HL-60/S4 treated with retinoic acid at 250 ng/mL for 4 days and 3 days (cell line): ENCODE results near the gene TRIM62.
"Not testable (repeated sequence)": the region's sequence is repeated elsewhere in the genome, so short reads cannot be mapped to it uniquely, and the experiment has no call there.

Source experiments
- in situ Hi-C: fragments of 300-500 bp; cut with MboI; formaldehyde crosslinking; loops from 2 replicates; pipeline ENCODE4 v1.7.0; 2022; ENCODE audit warnings: low sequenced_read_pairs

TRIM62 gene

DNA sequence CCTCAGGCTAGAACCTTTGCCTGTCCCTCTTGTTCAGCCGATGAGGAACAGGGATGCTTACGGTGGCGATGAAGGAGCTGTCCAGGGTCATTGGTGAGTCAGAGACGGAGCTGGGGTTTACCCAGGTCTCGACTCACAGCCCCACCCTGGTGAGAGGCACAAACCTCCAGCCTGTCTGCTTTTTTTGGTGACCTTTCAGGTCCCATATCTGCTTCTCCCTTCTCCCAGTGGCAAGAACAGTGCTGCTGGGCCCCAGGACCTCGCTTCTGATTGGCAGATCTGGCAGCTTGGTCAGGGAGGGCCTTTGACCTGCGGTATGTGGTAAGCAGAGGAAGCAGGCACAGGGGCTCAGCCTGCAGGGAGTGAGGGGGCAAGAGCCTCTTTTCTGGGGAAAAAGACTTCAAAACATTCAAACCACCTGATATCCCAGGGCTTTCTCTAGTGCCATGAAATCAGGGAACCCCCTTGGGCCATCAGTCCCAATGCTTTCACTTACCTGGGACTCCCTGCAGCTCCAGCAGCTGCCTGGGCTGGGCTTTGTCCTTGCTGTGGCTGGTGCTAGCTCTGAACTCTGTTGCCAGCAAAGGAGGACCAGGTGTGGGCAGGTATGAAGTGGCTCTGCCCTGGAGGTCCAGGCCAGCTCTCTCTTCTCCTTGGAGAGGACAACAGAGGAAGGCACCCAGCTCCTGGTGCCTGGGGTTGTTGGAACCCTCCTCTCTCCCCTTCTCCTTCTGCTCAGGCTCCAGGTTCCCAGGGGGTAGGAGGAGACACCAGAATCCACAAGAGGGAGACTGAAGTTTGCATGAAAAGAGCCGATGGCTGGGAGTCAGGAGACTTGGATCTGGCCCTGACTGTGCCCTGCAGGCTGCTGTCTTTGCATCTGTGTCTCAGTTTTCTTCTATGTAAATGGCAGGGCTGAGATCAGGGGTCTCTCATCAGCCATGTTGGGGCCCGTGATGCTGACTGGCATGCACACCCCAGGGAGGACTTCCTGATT, 41.4 kb downstream of the TRIM62 start:
- in situ Hi-C loops, result no loop called here

DNA sequence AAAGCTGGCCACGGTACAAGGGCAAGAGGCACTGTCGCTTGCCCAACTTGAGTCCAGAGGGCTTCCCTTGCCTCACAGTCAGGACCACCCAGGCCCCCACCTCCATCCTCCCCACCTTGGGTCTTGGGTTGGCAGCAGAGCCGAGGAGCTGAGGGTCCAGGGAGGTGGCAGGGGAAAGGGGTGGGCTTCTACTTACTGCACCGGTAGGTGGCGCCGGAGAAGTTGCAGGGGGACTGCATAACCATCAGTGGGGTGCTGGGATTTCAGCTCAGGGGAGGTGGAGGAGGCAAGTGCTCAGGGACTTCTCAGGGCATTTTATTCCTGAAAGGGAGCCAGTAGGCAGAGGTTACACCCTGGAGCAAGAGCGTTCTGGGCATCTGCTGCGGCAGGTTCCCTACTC, 44.0 kb downstream of the TRIM62 start:
- in situ Hi-C loops, result no loop called here

DNA sequence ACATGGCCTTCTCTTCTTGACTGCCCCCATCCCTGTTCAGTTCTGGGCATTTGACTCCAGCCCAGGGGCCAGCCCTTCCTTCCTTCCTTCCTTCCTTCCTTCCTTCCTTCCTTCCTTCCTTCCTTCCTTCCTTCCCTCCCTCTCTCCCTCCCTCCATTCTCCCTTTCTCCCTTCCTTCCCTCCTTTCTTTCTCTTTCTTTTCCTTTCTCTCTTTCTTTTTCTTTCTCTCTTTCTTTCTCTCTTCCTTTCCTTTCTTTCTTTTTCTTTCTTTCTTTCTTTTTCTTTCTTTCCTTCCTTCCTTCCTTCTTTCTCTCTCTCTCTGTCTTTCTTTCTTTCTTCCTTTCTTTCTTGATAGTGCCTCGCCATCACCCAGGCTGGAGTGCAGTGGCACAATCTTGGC, 45.8 kb downstream of the TRIM62 start:
- in situ Hi-C loops, result not testable (repeated sequence)

GRCh38 chr1:33133478-33134105, 48.3 kb downstream of the TRIM62 start:
- in situ Hi-C loops, result no loop called here

GRCh38 chr1:33132549-33132948, 49.3 kb downstream of the TRIM62 start:
- in situ Hi-C loops, result no loop called here

GRCh38 chr1:33131191-33131590, 50.7 kb downstream of the TRIM62 start:
- in situ Hi-C loops, result no loop called here

DNA sequence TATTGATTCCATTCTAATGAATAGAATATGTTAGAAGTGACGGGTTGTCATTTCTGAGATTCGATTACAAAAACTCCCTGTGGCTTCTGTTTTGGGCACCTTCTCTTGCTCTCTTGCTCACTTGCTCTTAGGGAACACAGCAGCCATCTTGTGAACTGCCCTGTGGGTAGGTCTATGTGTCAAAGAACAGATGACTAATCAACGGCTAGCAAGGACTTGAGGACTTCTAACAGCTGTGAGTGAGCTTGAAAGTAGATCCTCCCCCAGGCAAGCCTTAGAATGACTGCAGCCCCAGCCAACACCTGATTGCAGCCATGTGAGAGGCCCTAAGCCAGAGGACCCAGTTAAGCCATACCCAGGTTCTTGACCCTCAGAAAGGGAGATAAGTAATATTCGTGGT, 51.5 kb downstream of the TRIM62 start:
- in situ Hi-C loops, result no loop called here

DNA sequence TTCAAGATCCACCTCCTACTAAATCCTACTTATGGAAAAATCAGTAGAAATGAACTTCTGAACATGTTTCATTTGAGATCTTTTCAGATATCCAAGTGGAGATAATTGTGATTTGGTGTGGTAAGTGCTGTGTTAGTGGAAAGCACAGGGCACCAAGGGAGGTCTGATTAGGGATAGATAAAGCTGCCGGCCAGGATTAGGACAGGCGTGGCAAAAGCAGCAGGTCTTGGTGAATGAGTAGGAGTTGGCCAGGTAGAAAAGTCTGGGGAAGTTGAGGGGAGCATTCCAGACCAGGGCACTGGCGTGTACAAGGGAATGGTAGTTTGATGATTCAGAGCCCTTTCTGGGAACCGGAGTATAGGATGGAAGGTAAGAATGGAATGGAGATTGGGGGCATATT, 53.1 kb downstream of the TRIM62 start:
- in situ Hi-C loops, result no loop called here

GRCh38 chr1:33127001-33127823, 54.6 kb downstream of the TRIM62 start:
- in situ Hi-C loops, result no loop called here

DNA sequence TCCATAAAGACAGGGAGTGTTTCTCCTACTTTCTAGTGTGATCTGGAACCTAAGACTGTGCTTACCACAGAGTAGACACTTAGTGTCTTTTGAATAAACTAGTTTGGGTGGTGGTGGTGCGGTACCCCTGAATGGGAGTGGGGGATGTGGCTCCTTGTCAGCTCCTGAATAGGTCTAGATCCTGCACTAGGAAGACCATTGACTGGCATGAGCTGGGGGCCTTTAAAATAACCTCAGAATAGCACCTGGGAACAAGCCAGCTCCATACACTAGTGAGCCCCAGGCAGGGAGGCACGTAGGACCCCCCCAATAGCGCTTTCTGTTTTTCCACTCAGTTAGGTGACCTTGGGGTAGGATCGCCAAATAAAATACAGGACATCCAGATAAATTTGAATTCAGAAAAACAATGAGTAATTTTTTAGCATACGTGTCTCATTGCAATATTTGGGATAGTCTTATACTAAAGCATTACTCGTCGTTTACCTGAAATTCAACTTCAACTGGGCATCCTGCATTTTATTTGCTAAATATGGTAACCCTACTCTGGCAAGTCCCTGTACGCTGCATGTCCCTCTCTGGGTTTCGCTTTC, 55.3 kb downstream of the TRIM62 start:
- in situ Hi-C loops, result no loop called here

GRCh38 chr1:33124647-33125046, 57.2 kb downstream of the TRIM62 start:
- in situ Hi-C loops, result not testable (repeated sequence)

DNA sequence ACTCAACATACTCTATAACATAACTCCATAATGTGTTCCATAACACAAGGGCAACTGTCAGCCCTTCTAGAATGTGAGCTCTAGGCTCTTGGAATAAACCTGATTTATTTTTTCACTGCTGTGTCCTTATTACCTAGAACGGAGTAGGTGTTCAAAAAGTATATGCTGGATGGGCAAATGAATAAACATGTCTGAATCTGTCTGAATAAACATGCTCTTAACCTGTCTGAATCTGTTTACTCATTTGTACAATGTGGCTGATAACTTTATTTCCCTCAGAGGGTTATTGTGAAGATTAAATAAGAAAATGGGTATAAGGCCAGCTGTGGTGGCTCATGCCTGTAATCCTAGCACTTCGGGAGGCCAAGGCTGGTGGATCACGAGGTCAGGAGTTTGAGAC, 58.6 kb downstream of the TRIM62 start:
- in situ Hi-C loops, result no loop called here

GRCh38 chr1:33122483-33123178, 59.2 kb downstream of the TRIM62 start:
- in situ Hi-C loops, result no loop called here

DNA sequence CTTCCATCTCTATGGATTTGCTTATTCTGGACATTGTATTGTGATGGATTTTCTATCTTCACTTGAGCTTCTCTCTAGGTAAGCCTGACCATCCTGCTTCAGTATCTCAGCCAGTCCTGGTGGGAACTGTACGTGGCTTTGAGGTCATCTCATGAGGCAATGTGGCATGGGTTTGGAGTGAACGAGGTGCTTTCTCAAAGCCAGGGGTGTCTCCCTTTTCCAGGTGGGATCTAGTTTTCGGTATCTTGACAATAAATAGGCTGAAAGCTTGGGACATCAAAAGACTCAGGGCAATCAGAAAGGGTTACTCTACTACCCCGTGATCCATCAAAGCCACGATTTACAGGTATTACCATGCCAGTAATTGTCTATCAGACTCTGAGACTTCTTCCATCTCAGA, 60.1 kb downstream of the TRIM62 start:
- in situ Hi-C loops, result no loop called here

GRCh38 chr1:33120436-33121231, 61.2 kb downstream of the TRIM62 start:
- in situ Hi-C loops, result no loop called here

- in situ Hi-C loops, result no loop called here
Measured at GRCh38 chr1:33119532-33120217, 62.2 kb downstream of the TRIM62 start.

DNA sequence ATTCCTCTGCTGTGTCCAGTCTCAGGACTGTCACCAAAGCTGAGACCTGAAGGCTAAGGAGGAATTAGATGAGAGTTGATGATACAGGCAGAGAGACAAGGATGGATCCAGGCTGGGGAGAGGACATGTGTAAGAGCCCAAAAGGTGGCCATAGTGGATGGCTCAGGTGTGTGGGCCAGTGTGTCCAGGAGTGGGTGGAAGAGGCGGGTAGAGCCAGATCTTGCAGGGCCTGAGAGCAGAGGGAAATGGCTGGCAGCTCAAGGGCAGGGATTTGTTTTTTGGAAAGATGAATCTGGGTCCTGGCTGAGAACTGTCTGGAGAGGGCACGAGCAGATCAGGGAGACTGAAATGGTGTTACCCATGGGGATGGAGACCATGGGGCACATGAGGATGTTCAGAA, 62.8 kb downstream of the TRIM62 start:
- in situ Hi-C loops, result no loop called here

DNA sequence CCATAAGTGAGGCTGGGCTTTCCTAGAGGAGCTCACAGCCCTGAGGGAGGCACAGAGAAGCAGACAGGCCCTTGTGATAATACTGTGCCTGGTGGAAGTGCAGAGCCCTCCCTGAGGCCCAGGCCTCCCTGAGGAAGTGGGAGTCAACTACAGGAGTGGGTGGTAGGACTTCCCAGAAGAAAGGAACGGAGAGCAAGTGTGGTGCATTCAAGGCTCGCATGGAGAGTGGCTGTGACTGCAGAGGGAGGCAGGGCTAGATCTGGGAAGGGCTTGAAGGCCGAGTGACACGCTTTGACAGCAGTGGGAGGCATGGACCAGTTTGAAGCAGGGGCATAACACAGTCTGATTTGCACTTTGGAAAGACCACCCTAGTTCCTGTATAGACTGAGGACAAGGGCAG, 63.6 kb downstream of the TRIM62 start:
- in situ Hi-C loops, result no loop called here
